ENCODE data around the gene NFKBIL1.
"Not testable (repeated sequence)": the region's sequence is repeated elsewhere in the genome, so short reads cannot be mapped to it uniquely, and the experiment has no call there.

Gene NFKBIL1

GRCh38 chr6:31546958-31547726, at the start of gene NFKBIL1:
TSS of gene NFKBIL1 (plus strand) at chr6:31547608. CDS start at chr6:31547695, 87 bp downstream.
- ChIA-PET POLR2A (interaction anchor here (0.5 to 1.6 kb wide), 8 partner anchors 12 to 289 kb away, joined by 3 to 6 read pairs (median 4); partner anchors contain the start of gene HSPA1B), CTCF (interaction anchor here (0.8 to 38.4 kb wide), 14 partner anchors 9 to 405 kb away, joined by 3 to 1569 read pairs (median 4); partner anchors contain the start of genes GPANK1, LST1, LTB and MICB)
- peak within 1 kb of the TSS; percentile 64 for H3K4me3 ChIP-seq (ENCODE audit: low read depth, low read length)
- DNase-seq (ENCODE audit: low read depth, low spot score), result peak; percentile 85
- TF ChIP-seq CTCF (IDR thresholded peaks at IDR 0.05; ENCODE audit: insufficient read depth, low read length, missing control alignments), result no peak

GRCh38 chr6:31498748-31499147, 48.7 kb upstream of the NFKBIL1 start:
- ChIA-PET POLR2A (interaction anchor here (1.2 kb wide), 1 partner anchor 47 kb away, joined by 3 read pairs; the partner anchor contains the start of gene ATP6V1G2), CTCF (interaction anchor here (1.5 to 3.0 kb wide), 2 partner anchors 48 to 100 kb away, joined by 4 to 19 read pairs; partner anchors contain the start of gene ATP6V1G2)
- TF ChIP-seq CTCF (IDR thresholded peaks at IDR 0.05; ENCODE audit: insufficient read depth, low read length, missing control alignments), result no peak
- peak overlapping the region; percentile 43 for H3K4me3 ChIP-seq (ENCODE audit: low read depth, low read length)
- DNase-seq (ENCODE audit: low read depth, low spot score), result no peak

- CTCF ChIA-PET; H3K4me3 ChIP-seq (ENCODE audit: low read depth, low read length); POLR2A ChIA-PET; DNase-seq (ENCODE audit: low read depth, low spot score): not testable (repeated sequence)
Measured at GRCh38 chr6:31499648-31500047, 47.8 kb upstream of the NFKBIL1 start.

- ChIA-PET CTCF (interaction anchor here (1.2 to 1.3 kb wide), 2 partner anchors 9 to 44 kb away, joined by 3 to 5 read pairs; partner anchors contain the start of gene ATP6V1G2), POLR2A (no interaction called here)
- no peak for TF ChIP-seq CTCF (IDR thresholded peaks at IDR 0.05; ENCODE audit: insufficient read depth, low read length, missing control alignments)
- H3K4me3 ChIP-seq (ENCODE audit: low read depth, low read length), result no peak overlapping the region
- no peak for DNase-seq (ENCODE audit: low read depth, low spot score)
Measured at GRCh38 chr6:31502586-31502985, 44.8 kb upstream of the NFKBIL1 start.

- POLR2A ChIA-PET; DNase-seq (ENCODE audit: low read depth, low spot score); H3K4me3 ChIP-seq (ENCODE audit: low read depth, low read length); CTCF ChIA-PET: not testable (repeated sequence)
Measured at GRCh38 chr6:31509036-31509435, 38.4 kb upstream of the NFKBIL1 start.

GRCh38 chr6:31510007-31510406, 37.4 kb upstream of the NFKBIL1 start:
- POLR2A ChIA-PET, result no interaction called here
- no peak overlapping the region for H3K4me3 ChIP-seq (ENCODE audit: low read depth, low read length)
- no peak for DNase-seq (ENCODE audit: low read depth, low spot score)

More at GRCh38 chr6:31510007-31510406, 37.4 kb upstream of the NFKBIL1 start:
- no peak for TF ChIP-seq CTCF (IDR thresholded peaks at IDR 0.05; ENCODE audit: insufficient read depth, low read length, missing control alignments)
- CTCF ChIA-PET, result no interaction called here

Data from AG04449 (cell line).